OCI-LY3 (cell line): ENCODE measurements around the gene GALNT14.

Experiments
- EZH2phosphoT487 ChIP-seq: fragments of 200-600 bp; shearing (Covaris generic); IDR thresholded peaks from 2 replicates; pipeline ENCODE4 v1.6.1; 2018; ENCODE audit warnings: antibody characterized with exemption, mixed run types, low read depth
- TF ChIP-seq, protein P1 (sequence below): fragments of 200-600, 300-600 bp; sonication (generic); IDR thresholded peaks from 2 replicates; pipeline ENCODE4 v1.5.1; 2014; ENCODE audit warnings: antibody characterized with exemption, low read length, low read depth

DNA sequence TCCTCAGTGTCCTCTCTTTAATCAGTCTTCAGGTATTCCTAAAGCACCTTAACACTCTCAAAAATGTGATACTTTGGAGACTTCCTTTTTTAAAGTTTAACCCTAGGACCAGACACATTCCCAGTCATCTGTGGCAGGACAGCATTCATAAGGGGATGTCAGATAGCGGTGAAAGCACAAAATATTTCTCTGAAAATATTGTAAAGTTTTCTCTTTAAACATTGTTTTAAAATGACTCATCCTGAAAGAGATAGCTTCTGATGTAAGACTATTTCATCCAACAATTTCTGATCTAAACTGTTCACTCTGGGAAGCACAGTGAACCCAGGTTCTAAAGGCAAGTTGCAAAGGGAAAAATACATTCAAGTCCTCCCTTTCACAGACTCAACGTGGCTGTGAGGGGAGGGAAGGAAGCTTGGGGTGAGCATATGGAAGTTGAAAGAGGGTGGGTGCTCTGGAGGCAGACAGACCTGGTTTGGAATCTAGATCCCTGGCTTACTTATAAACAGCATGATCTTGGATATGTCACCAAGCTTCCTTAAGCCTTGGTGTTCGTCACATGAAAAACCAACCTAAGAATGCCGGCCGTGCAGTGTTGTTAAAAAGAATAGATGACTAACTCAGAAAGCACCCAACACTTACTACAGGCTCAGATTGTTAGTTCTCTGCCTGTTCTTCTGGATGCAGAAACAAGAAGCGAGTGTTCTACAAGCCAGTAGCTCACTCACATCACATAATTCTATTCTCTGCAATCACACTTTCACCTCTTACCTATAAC lies 12.1 kb downstream of the GALNT14 start:
- TF ChIP-seq, protein P1, sequence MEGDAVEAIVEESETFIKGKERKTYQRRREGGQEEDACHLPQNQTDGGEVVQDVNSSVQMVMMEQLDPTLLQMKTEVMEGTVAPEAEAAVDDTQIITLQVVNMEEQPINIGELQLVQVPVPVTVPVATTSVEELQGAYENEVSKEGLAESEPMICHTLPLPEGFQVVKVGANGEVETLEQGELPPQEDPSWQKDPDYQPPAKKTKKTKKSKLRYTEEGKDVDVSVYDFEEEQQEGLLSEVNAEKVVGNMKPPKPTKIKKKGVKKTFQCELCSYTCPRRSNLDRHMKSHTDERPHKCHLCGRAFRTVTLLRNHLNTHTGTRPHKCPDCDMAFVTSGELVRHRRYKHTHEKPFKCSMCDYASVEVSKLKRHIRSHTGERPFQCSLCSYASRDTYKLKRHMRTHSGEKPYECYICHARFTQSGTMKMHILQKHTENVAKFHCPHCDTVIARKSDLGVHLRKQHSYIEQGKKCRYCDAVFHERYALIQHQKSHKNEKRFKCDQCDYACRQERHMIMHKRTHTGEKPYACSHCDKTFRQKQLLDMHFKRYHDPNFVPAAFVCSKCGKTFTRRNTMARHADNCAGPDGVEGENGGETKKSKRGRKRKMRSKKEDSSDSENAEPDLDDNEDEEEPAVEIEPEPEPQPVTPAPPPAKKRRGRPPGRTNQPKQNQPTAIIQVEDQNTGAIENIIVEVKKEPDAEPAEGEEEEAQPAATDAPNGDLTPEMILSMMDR, result no peak
- TF ChIP-seq EZH2phosphoT487, result no peak
